K562 (cell line): ENCODE data around the gene DOCK7. TPM values are rescaled to one million over a fixed set of nuclear protein-coding genes. Genes with fewer than 3 reads are reported as not detected.

Experiments used
- BHLHE40 ChIP-seq: IDR thresholded peaks from 2 replicates; pipeline ENCODE4 v1.6.1; 2011; ENCODE audit warnings: low read length, improper control_type of control experiment
- HDAC8 ChIP-seq: fragments of 450-650 bp; IDR thresholded peaks from 2 replicates; pipeline ENCODE4 v1.6.1; 2016; ENCODE audit warnings: mild to moderate bottlenecking, missing genetic modification characterization, moderate library complexity, missing compliant biosample characterization
- NEUROD1 ChIP-seq: fragments of 150-350 bp; IDR thresholded peaks from 2 replicates; pipeline ENCODE4 v1.6.1; 2014; ENCODE audit warnings: borderline replicate concordance, low read length, low read depth; ENCODE audit not compliant: partially characterized antibody
- PML ChIP-seq: IDR thresholded peaks from 2 replicates; pipeline ENCODE4 v1.6.1; 2012; ENCODE audit warnings: low read length, inconsistent platforms
- SETDB1 ChIP-seq: IDR thresholded peaks from one replicate; pipeline ENCODE4 v1.6.1; 2012; ENCODE audit warnings: low read length, control low read depth, inconsistent platforms
- ZNF12 ChIP-seq: sonication (generic); formaldehyde crosslinking; IDR thresholded peaks from 2 replicates; pipeline ENCODE4 v1.4.0; 2020; ENCODE audit warnings: mild to moderate bottlenecking, missing genetic modification reagents
- ZNF408 ChIP-seq: fragments of 250-450 bp; sonication (Bioruptor Pico); IDR thresholded peaks from 2 replicates; pipeline ENCODE4 v1.4.0; 2020; ENCODE audit warnings: low read depth, mild to moderate bottlenecking, moderate library complexity
- ZNF436 ChIP-seq: fragments of 250-450, 450-650 bp; sonication (Bioruptor Pico); formaldehyde crosslinking; IDR thresholded peaks from 2 replicates; pipeline ENCODE4 v1.7.0; 2020; ENCODE audit warnings: mild to moderate bottlenecking
- ZNF584 ChIP-seq: fragments of 200-800 bp; sonication (Bioruptor generic); IDR thresholded peaks from 2 replicates; pipeline ENCODE4 v1.6.1; 2016; ENCODE audit warnings: low read depth, mild to moderate bottlenecking, missing genetic modification characterization, missing compliant biosample characterization
- ZNF644 ChIP-seq: fragments of 200-800 bp; sonication (Bioruptor generic); IDR thresholded peaks from 2 replicates; pipeline ENCODE4 v1.6.1; 2016; ENCODE audit warnings: low read depth, missing genetic modification characterization, missing compliant biosample characterization
- ZNF76 ChIP-seq: fragments of 250-450 bp; sonication (Bioruptor Pico); IDR thresholded peaks from 2 replicates; pipeline ENCODE4 v1.4.0; 2020; ENCODE audit warnings: mild to moderate bottlenecking, moderate library complexity, borderline replicate concordance
- ZNF764 ChIP-seq: fragments of 250-450 bp; sonication (Bioruptor Pico); IDR thresholded peaks from 2 replicates; pipeline ENCODE4 v1.4.0; 2020; ENCODE audit warnings: low read depth, mild to moderate bottlenecking, moderate library complexity
- polyA plus RNA-seq, 8 experiments: library from polyadenylated mRNA; depleted of rRNA in 4 of 8; stranded (reverse) in 5 of 8; unstranded in 3 of 8; fragments of >200 nt; fragmentation: Nextera tagmentation in 2 of 8; fragmentation: Illumina TruSeq in 1 of 8; extraction: Ambion mirVana in 2 of 8; extraction: Trizol in 1 of 8; gene quantifications; 2 replicates each; pipeline versions ENCODE4 v1.2.1 to v1.2.3, GENCODE V29; 2011 to 2014; ENCODE audit warnings: inconsistent platforms in 1 of 8, missing spikeins in 1 of 8
- total RNA-seq, 7 experiments: library from RNA; depleted of rRNA in 6 of 7; stranded (reverse); fragments of >200 nt in 6 of 7; fragmentation: Illumina TruSeq in 2 of 7; extraction: Trizol in 2 of 7; gene quantifications; 2 replicates each; pipeline versions ENCODE4 v1.2.1 to v1.2.3, GENCODE V29; 2011 to 2021; ENCODE audit warnings: low replicate concordance in 1 of 7
- TF ChIP-seq, protein P1 (sequence below): fragments of 450-650 bp; IDR thresholded peaks from 2 replicates; pipeline ENCODE4 v1.6.1; 2017; ENCODE audit warnings: antibody characterized with exemption
- TF ChIP-seq, protein P2 (sequence below): sonication (generic); formaldehyde crosslinking; IDR thresholded peaks from 2 replicates; pipeline ENCODE4 v1.8.1; 2022; ENCODE audit warnings: missing genetic modification reagents

Gene DOCK7
- total and polyA plus RNA-seq, 9 of the 15 experiments (the other 6 are each of a cell fraction or from before 2014, with no cell fraction given): 4.9 to 35.1 (median 12.6) TPM

DNA sequence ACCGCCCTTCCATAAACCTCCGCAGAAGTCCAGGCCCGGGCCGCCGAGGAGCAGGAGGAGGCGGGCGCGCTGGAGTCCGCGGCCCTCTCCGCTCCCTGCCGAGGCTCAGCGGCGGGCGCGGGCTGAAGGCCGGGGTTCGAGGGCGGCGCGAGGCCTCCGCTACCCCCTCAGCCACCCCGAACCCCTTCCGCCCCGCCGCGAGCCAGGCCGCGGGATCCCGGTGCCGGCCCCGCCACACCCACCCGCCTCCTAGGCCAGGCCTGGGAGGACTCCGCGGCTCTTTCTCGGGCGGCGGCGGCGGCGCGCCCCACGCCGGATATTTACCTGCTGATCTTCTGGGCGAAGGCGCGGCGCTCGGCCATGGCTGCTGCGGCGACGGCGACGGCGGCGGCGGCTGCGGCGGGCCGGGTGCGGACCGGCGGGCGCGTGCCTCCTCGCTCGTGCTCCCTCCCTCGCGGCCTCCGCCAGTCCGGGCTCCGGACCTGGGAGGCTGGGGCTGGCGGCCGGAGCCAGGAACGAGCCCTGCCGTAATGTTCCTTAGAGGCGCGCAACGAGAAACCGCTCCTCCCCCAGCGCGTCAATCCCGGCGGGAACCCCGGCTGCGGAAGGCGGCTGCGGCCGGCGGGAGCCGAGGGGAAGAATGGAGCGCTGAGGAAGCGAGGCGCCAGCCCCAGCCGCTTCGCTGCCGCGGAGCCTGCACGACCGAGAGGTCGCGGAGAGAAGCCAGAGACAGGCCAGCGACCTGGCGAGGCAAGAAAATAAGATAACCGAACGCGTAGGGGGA is at the start of gene DOCK7 (continued):
- TF ChIP-seq, protein P1, sequence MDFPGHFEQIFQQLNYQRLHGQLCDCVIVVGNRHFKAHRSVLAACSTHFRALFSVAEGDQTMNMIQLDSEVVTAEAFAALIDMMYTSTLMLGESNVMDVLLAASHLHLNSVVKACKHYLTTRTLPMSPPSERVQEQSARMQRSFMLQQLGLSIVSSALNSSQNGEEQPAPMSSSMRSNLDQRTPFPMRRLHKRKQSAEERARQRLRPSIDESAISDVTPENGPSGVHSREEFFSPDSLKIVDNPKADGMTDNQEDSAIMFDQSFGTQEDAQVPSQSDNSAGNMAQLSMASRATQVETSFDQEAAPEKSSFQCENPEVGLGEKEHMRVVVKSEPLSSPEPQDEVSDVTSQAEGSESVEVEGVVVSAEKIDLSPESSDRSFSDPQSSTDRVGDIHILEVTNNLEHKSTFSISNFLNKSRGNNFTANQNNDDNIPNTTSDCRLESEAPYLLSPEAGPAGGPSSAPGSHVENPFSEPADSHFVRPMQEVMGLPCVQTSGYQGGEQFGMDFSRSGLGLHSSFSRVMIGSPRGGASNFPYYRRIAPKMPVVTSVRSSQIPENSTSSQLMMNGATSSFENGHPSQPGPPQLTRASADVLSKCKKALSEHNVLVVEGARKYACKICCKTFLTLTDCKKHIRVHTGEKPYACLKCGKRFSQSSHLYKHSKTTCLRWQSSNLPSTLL: no peak
- TF ChIP-seq NEUROD1 (no peak), PML (no peak), HDAC8 (no peak), ZNF584 (CRISPR knock-in tag) (no peak), ZNF12 (CRISPR knock-in tag) (no peak; the same call in 1 of the 2 replicates), ZNF436 (CRISPR knock-in tag) (peak; percentile 97), SETDB1 (no peak), ZNF76 (CRISPR knock-in tag) (no peak), ZNF644 (tag) (no peak), ZNF408 (CRISPR knock-in tag) (no peak), BHLHE40 (0 out of 2 replicates have a peak, but pooled peaks have one; percentile 8), ZNF764 (CRISPR knock-in tag) (no peak)
- TF ChIP-seq, protein P2, sequence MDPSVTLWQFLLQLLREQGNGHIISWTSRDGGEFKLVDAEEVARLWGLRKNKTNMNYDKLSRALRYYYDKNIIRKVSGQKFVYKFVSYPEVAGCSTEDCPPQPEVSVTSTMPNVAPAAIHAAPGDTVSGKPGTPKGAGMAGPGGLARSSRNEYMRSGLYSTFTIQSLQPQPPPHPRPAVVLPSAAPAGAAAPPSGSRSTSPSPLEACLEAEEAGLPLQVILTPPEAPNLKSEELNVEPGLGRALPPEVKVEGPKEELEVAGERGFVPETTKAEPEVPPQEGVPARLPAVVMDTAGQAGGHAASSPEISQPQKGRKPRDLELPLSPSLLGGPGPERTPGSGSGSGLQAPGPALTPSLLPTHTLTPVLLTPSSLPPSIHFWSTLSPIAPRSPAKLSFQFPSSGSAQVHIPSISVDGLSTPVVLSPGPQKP (CRISPR knock-in tag): no peak
